SK-N-SH (cell line): ENCODE measurements around the gene ASH1L.

Experiments used
- IRF3 ChIP-seq: fragments of 150-350 bp; IDR thresholded peaks from 2 replicates; pipeline ENCODE4 v1.6.1; 2016; ENCODE audit warnings: mild to moderate bottlenecking, low read depth, low read length
- TEAD4 ChIP-seq: IDR thresholded peaks from 2 replicates; pipeline ENCODE4 v1.4.0; 2012; ENCODE audit warnings: mild to moderate bottlenecking, borderline replicate concordance; ENCODE audit not compliant: insufficient read depth

GRCh38 chr1:155294520-155295182, 268.0 kb downstream of the ASH1L start:
- no peak for TF ChIP-seq TEAD4
- TF ChIP-seq IRF3: no peak
